AML-193 (cell line): Measurements from ENCODE around the gene PIGH.
A peak's percentile ranks its signal among the peaks of the same experiment; 100 is the strongest.
"Not testable (repeated sequence)": the region's sequence is repeated elsewhere in the genome, so short reads cannot be mapped to it uniquely, and the experiment has no call there.

ENCODE experiments used
- DNase-seq, 2 experiments: peaks; one replicate each; lab custom pipeline; 2025; lab: John Stamatoyannopoulos, UW

Gene PIGH, protein sequence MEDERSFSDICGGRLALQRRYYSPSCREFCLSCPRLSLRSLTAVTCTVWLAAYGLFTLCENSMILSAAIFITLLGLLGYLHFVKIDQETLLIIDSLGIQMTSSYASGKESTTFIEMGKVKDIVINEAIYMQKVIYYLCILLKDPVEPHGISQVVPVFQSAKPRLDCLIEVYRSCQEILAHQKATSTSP

DNA sequence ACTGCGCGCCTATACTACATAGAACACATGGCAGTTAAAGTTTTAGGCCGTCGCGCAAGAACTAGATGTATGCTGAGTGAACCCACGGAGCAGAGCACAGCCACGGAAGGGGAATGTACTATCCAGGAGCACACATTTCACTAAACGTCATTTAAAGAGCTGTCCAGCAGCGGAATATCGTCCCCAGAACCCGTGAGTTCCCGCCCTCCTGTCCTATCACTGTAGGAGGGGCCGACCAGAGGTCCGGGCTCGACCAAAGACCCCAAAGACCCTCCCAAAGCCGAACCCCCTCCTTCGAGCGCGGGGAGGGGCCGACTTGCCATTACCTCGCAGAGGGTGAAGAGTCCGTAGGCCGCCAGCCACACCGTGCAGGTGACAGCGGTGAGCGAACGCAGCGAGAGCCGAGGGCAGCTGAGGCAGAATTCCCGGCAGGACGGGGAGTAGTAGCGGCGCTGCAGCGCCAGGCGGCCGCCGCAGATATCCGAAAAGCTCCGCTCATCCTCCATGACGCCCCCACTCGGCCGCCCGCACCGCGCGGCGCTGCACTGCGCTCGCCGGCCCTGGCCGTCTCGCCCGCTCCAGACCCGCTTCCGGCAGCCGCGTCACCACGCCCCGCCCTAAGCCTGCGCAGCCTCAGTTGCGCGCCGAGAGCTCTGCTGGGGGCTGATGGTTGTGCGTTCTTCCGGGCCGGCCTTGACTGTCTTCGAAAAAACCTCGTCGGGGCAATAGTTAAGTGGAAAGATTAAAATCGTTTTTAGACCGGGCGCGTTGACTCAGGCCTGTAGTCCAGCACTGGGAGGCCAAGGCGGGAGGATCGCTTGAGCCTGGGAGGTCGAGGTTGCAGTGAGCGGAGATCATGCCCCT lies at the start of gene PIGH:
Gene PIGH (minus strand): TSS at position 571 of the 864 bp plus-strand sequence. CDS start 65 bp downstream, at position 506.
- DNase-seq, result peak; percentile 67 to 71

DNA sequence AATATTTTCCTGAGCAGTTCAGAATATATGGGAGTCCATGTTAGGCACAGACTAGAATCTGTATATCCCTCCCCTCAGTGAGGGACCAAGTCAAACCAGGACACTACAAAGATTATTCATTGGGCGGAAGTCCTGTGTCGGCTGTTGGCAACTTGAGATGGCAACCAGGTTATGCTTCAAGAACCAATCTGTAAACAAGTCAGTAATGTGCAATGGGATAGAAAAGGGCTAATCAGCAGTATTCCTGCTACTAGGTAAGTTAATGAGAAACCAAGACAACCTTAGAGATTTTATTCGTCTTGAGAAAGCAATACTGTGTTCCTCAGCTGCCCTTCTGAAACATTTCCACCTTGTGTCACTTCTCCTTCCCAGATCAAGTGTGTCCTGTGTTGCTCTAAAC lies 46.1 kb upstream of the PIGH start:
- no peak for DNase-seq

DNA sequence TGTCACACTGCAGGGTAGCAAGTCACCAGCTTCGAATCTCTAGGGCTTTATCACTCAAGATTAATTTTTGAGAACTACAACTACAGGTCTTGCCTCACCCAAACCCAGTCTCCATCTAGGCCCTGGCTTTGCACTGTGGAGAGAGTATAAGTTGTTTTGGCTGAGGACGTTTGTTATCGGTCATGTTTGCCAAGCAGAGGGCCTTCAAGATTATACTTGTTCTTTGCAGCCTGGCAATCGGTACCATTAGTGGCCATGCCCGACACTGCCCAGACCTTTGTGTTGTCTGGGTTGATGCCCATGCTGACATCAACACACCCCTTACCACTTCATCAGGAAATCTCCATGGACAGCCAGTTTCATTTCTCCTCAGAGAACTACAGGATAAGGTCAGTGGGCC lies 45.3 kb upstream of the PIGH start:
- no peak for DNase-seq

DNA sequence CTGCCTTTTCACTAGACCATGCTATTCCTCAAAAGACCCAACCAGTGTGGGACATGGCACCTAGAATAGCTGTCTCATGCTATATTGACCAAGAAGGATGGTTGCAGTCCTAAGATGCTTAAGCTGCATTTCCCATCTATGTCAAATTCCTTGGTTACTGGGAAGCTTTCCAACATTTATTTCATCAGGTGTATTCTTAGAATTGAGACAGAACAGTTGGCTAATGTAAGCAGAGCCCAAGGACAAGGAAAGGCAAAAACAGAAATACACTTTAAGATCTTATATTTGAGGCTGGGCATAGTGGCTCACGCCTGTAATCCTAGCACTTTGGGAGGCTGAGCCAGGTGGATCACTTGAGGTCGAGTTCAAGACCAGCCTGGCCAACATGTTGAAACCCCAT lies 44.4 kb upstream of the PIGH start:
- no peak for DNase-seq

DNA sequence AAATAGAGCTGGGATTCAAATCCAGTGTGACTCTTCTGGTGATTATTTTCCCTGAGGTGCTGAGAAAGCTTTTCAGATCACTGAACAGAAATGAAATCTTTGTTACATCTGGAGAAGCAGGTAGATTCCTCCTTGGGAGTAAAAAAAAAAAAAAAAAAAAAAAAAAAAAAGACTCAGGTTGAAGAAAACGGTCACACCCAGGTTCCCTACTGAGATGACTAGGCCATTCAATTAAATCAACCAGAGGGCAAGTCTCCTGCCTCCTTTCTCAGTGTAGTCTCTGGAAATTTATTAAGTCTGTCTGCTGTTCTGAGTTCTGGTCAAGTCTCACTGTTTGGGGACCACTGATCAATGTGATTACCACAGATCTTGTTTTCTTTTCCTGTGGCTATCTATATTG lies 43.6 kb upstream of the PIGH start:
- DNase-seq, result no peak

DNA sequence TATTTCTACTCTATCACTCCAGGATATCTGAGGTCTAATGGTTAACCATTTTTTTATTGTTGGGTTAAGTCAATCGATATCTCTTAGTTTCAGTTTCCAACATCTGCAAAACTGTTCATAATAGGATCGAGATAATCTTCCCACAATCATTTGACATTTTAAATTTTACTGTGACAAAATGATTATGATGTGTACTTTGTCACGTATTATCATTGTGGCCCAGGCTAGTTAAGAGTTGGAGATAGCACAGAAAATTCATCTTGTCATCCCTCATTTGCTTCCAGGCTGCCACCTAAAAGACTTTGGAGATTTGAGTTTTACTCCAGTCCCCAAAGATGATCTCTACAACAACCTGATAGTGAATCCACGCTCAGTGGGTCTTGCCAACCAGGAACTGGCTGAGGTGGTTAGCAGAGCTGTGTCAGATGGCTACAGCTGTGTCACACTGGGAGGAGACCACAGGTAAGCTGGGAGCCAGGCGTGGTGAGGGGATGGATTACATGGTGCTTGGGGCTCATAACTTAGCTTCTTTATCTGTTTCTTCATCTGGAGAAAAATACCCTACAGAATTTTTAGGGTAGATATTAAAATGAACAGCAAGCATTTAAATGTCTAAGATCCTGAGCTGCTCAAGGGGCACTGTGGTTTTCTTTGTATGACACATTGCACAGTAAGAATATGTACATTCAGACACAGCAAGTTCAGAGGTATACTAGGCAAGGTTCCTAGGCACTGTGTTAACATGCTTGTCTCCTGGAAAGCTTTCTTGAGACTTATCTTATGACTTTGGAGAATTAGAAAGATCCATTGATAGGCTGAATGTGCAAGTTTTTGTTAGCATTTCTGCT lies 42.1 kb upstream of the PIGH start:
- DNase-seq, result no peak

DNA sequence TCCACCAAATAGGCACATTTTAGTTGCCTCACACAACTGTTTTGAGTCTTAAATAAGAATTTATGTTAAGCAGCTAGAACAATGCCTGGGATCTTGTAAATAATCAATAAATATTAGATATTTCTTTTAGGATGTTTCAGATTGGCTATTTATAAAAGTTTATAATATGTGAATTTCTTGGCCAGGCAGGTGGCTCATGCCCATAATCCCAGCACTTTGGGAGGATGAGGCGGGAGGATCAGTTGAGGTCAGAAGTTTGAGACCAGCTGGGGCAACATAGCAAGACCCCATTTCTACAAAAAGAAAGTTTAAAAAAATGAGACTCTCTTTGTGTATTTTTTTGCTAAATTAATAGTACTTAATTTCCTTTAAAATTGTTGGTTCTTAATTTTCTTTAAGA lies 41.4 kb upstream of the PIGH start:
- DNase-seq, result no peak

DNA sequence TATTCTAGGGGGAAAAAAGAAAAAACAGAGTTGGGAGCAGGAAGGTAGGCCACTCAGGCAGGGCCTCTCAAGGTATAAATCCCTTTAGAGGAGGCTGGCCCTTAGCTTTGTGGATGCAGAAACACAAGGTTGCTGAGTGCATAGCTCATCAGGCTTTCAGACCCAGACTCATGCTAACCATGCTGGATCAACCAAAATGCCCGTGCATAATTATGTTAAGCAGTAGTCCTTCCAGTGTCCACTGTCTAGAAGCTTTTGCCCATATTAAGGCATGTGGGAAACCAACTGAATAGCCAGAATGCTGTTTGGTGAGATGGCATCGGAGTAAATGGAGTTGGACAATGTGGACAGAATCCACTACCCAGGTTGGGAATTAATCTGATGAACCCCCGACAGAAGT lies 38.6 kb upstream of the PIGH start:
- DNase-seq, result no peak

DNA sequence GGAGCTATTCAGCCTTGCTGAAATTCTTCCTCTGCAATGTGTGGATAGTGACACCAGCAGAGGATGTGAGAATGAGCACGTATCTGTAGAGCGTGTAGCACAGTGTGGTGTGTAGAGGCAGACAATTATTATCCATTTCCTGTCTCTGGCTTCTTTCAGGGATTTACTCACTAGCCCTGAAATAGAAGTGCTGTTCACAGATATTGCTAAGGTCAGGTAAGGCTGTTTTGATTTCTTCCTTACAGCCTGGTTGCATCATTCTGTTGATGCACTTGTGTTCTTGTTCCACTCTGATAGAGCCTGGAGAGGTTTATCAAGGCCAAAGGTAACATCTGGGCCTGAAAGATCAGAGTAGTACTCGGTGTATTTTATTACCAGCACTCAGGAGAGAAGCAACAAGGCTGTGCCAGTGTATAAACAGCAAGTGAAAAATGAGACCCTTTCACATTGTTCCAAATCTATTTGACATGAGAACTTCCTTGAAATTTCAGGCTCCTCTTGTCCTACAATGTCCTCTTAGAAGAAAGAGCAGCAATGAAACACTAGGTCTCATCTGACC lies 36.4 kb upstream of the PIGH start:
- DNase-seq, result no peak

DNA sequence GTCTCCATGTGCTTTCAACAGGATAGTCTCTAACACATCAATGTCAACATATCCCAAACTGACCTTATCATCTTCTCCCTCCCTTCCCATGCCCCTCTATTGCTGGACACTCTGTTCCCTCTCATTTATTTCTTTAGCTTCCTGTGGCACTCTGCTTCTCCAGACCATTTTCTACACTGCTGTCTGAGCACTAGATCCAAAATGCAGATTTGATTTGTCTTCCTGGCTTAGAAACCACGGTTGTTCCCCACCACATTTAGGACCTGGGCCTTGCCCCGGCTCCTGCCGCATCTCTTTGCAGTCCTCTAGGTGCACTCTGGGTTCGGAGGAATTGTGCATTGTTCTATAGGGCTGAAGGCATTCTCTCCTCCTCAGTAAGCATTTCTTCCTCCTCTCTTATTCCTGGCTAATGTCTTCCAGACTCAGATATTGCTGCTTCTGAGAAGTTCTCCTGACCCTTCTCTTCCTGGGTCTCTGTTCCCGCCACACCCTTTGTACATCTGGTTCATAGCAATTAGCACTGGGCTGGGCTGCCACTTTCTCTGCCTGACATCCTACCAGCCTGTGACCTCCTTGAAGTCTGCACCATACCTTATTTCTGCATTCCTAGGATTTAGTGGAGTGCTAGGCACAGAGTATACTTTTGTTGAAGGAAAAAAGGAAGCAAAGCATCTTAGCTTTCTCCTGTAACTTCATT lies 33.5 kb upstream of the PIGH start:
- no peak for DNase-seq

DNA sequence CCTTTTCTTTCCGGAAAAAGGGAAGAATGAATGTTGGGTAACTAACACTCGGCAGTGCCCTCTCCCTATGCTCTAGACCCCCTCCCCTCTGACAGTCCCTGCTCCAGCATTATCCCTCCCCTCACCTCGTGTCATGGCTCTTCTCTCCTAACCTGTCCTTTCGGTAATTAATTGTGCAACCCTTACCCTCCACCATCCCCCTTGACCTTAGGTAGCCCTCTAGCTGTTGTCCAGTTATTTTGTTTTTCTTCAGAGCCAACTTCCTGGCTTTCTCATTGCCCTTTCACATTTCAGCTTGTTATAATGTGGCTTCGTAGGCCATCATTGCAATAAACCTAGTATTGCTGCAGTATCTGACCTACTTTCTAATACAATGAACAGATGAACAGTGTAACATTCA lies 30.9 kb upstream of the PIGH start:
- no peak for DNase-seq

DNA sequence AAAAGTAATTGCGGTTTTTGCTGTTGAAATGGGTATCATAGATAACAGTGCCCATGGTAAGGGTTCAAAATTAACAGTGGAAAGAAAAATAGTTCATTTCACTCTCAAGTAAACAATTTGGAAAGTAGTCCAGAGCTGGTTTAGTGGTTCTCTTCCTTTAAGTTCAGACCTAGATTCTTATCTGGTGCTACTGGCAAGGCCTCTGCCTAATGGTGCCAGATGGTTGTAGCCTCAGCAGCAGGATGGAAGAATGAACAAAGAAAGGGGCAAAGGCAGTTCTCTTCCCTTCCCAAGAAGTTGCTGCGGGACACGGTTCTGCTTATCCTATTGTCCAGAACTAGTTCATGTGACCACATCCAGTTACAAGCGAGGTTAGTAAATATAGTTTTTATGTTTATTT lies 30.1 kb upstream of the PIGH start:
- DNase-seq, result no peak

DNA sequence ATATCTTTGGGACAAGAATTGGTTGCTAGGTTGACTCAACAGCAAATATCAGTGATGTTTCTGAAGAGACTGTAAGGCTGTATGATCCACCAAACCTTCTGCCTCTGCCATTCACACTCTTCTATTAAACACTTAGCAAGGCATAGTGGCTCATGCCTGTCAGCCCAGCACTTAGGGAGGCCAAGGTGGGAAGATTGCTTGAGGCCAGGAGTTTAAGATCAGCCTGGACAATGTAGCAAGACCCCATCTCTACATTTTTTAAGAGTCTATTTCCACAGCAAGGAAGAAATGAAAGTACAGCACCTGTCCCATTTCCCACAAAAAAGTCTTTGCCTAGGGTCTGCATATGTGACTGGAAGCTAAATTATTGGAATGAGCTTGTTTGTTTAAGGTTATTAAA lies 27.5 kb upstream of the PIGH start:
- DNase-seq, result no peak

DNA sequence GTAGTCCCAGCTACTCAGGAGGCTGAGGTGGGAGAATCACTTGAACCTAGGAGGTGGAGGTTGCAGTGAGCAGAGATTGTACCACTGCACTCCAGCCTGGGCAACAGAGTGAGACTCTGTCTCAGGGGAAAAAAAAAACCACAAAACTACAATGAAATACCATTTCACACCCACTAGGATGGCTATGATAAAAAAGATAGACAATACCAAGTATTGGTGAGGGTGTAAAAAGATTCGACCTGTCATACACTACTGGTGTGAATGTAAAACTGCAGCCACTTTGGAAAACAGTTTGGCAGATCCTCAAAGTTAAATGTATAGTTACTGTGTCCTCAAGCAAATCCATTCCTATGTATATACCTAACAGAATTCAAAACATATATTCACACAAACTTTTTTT lies 26.1 kb upstream of the PIGH start:
- not testable (repeated sequence) for DNase-seq

DNA sequence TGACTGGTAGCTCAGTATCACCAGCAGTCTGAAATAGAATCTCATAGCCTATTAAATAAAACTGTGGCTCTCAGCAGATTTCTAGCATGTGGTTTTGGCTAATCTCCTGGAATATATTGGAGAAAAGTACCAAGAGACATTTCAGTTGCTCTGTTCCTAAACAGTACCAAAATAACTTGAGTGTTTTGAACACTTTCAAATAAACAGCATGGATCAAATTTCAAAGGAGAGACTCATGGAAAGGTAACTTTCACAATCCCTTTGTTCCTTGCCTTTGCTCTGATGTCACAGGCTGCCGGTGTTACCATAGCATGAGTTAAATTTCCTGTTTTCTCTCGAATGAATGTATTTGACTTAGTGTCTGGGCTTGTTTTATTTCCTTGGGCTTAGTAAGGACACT lies 23.0 kb upstream of the PIGH start:
- no peak for DNase-seq

DNA sequence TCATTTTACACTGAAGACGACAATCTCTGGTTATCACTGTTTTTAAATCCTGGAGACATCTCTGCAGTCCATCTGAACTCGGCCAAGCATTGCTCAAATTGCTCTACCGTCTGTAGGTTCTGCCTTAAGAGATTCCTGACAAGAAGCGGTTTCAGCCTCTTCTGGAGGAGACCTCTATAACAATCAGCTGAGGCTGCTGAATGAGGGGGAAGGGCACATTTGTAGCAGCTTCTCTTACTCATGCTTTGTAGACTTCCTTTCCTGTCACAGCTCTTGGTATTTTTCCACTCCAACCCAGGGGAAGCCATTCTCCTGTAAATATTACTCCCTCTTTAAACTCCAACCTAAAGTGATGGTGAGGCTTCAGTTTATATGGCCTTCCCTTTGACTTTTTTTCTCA lies 22.6 kb upstream of the PIGH start:
- no peak for DNase-seq

DNA sequence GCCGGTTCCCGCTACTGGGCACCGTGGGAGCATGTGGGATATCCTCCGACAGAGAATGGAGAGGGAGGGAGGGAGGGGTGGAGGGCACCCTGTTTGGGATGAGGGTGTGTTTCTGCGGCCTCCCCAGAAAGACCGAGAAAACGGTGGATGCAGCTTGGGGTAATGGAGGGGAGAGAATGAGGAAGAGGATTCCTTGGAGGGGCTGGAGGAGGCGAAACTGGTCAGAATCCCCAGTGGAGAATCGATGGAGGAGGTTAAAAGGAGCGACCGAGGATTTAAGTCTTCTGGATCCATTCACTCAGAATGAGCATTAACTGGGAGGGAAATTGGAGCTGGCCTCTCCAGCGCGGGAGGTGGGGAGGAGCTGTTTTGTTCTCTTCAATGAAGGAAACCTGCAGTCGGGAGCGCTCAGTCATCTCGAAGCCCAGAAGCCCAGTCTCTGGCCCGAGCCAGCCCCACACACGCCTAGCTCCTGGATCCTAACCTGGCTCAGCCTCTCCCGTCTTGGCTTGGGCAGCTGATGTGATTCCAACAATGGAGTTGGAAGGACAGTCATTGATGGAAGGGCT lies 20.2 kb upstream of the PIGH start:
- no peak for DNase-seq

DNA sequence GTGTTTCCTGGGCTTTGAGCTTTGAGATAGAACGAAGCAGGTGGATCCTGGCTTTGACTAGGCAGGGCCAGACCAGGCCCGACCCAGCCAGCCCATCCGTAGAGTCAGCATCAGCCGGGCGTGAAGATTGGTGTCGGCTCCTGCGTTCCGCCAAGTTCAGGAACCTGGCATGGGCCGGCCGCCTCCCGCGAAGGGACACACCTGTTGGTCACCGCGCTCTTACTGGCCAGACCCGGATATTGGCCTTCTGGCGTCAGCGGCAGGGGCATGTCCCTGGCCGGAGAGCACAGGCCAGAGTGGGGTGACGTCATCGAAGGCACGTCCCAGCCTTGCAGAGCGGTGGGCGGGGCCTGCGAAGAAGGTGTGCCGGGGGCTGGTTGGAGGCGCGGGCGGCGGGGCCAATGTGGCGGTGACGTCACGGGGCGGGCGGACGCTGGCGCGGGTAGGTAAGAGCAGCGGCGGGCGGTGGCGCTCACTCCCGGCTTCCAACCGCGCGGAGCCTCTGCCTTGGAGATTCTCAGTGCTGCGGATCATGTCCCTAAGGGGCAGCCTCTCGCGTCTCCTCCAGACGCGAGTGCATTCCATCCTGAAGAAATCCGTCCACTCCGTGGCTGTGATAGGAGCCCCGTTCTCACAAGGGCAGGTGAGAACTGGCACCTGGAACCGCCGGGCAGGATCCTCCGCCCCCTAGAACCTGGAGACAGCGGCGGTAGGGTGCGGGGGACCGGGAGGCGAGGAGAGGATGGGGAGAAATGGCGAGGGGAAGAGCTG lies 19.6 kb upstream of the PIGH start, which contains the start of gene ARG2:
Gene ARG2 (plus strand): TSS at position 475 of the 771 bp plus-strand sequence. CDS start 58 bp downstream, at position 533.
- peak; percentile 83 to 88 for DNase-seq

DNA sequence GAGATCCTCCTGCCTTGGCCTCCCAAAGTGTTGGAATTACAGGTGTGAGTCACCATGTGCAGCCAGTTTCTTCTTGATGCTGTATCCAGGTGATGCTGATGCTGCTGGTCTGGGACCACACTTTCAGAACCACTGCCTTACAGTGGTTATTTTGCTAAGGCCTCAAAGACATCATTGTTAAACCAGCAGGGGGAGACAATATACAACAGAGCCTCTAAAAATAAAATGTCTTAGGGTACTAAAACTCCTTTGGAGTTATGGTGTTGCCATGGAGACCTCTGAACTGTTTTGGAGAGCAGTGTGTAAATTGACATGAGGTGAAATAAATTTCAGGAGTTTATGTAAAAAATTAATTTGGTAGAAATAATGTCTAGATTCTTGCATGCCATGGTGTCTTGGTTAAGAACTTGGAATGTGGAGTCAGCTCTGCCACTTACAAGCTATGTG lies 18.6 kb upstream of the PIGH start:
- DNase-seq, result peak; percentile 77 to 78

DNA sequence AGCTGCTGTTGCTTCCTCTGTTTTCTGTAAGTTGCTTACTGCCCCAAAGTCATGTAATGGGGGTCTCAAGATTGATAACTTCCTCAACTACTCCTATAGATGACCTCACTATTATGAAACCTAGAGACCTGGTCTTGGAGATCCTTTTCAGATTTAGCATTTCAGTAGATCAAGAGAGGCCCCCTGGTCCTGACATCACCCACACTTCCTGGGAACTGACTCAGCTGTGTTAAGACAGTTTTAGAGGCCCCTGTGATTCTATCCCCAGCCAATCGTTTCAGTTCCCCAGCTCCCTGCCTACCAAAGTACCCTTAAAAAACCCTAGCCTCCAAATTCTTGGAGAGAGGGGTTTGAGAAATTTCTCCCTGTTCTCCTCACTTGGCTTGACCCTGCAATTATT lies 10.4 kb upstream of the PIGH start:
- DNase-seq, result no peak
